HepG2 (cell line): ENCODE data around the gene GALNT17. TPM values are rescaled to one million over a fixed set of nuclear protein-coding genes. Genes with fewer than 3 reads are reported as not detected.

Experiments used
- ZBTB39 ChIP-seq: sonication (generic); formaldehyde crosslinking; IDR thresholded peaks from 2 replicates; pipeline ENCODE4 v1.5.0; 2020; ENCODE audit warnings: missing genetic modification reagents
- ZNF160 ChIP-seq: sonication (generic); formaldehyde crosslinking; IDR thresholded peaks from 2 replicates; pipeline ENCODE4 v1.8.0; 2022; ENCODE audit warnings: mild to moderate bottlenecking, inconsistent platforms, missing genetic modification reagents
- polyA plus RNA-seq, 8 experiments: library from polyadenylated mRNA; depleted of rRNA in 3 of 8; stranded (reverse) in 7 of 8; unstranded in 1 of 8; fragments of >200 nt; fragmentation: Illumina TruSeq in 4 of 8; extraction: Trizol in 4 of 8; gene quantifications; 2 replicates each; pipeline versions ENCODE4 v1.2.1 to v1.2.3, GENCODE V29; 2011 to 2016; ENCODE audit warnings: low read depth in 4 of 8, missing spikeins in 1 of 8, mixed read lengths in 1 of 8; ENCODE audit not compliant: insufficient read depth in 1 of 8
- total RNA-seq, 5 experiments: library from RNA; depleted of rRNA; stranded (reverse); fragments of >200 nt; fragmentation: Illumina TruSeq; extraction: Trizol; gene quantifications; 2 replicates each; pipeline ENCODE4 v1.2.3, GENCODE V29; 2016; ENCODE audit warnings: low read depth in 1 of 5
- TF ChIP-seq, protein P1 (sequence below): sonication (generic); formaldehyde crosslinking; IDR thresholded peaks from 2 replicates; pipeline ENCODE4 v1.4.0; 2020; ENCODE audit warnings: mild to moderate bottlenecking, missing genetic modification reagents, borderline replicate concordance
- TF ChIP-seq, protein P2 (sequence below): sonication (generic); formaldehyde crosslinking; IDR thresholded peaks from 2 replicates; pipeline ENCODE4 v1.4.0; 2020; ENCODE audit warnings: missing genetic modification reagents

GALNT17 gene
- total and polyA plus RNA-seq, 2 of the 13 experiments (the other 11 are each of a cell fraction or from before 2014, with no cell fraction given): not detected

DNA sequence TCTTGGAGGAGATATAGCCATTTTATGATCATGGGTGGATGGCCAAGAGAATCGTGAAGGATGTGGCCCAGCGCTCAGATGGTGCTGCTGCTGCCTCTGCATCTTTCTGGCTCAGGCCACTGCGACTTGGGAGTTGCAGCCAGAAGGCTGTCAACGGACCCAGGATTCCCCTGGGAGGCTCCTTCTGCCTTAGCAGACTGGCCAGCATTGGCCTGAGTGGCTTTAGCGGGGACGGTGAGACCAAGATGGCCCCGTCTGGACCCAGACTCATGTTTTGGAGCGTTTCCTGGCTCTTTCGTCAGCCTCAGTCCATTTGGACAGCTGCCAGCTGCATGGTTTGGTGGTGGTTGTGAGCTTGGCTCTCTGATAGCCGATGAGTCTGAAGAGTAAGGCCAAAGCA, 97.2 kb downstream of the GALNT17 start (continued):
- TF ChIP-seq, protein P1, sequence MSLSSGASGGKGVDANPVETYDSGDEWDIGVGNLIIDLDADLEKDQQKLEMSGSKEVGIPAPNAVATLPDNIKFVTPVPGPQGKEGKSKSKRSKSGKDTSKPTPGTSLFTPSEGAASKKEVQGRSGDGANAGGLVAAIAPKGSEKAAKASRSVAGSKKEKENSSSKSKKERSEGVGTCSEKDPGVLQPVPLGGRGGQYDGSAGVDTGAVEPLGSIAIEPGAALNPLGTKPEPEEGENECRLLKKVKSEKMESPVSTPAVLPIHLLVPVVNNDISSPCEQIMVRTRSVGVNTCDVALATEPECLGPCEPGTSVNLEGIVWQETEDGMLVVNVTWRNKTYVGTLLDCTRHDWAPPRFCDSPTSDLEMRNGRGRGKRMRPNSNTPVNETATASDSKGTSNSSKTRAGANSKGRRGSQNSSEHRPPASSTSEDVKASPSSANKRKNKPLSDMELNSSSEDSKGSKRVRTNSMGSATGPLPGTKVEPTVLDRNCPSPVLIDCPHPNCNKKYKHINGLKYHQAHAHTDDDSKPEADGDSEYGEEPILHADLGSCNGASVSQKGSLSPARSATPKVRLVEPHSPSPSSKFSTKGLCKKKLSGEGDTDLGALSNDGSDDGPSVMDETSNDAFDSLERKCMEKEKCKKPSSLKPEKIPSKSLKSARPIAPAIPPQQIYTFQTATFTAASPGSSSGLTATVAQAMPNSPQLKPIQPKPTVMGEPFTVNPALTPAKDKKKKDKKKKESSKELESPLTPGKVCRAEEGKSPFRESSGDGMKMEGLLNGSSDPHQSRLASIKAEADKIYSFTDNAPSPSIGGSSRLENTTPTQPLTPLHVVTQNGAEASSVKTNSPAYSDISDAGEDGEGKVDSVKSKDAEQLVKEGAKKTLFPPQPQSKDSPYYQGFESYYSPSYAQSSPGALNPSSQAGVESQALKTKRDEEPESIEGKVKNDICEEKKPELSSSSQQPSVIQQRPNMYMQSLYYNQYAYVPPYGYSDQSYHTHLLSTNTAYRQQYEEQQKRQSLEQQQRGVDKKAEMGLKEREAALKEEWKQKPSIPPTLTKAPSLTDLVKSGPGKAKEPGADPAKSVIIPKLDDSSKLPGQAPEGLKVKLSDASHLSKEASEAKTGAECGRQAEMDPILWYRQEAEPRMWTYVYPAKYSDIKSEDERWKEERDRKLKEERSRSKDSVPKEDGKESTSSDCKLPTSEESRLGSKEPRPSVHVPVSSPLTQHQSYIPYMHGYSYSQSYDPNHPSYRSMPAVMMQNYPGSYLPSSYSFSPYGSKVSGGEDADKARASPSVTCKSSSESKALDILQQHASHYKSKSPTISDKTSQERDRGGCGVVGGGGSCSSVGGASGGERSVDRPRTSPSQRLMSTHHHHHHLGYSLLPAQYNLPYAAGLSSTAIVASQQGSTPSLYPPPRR (CRISPR knock-in tag): no peak
- TF ChIP-seq, protein P2, sequence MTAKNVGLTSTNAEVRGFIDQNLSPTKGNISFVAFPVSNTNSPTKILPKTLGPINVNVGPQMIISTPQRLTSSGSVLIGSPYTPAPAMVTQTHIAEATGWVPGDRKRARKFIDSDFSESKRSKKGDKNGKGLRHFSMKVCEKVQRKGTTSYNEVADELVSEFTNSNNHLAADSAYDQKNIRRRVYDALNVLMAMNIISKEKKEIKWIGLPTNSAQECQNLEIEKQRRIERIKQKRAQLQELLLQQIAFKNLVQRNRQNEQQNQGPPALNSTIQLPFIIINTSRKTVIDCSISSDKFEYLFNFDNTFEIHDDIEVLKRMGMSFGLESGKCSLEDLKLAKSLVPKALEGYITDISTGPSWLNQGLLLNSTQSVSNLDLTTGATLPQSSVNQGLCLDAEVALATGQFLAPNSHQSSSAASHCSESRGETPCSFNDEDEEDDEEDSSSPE (CRISPR knock-in tag): no peak
- TF ChIP-seq ZBTB39 (CRISPR knock-in tag) (no peak), ZNF160 (no peak)
- TF ChIP-seq, all 625 proteins: peak for 0
